Epithelial cell of alveolus of lung (primary cell): ENCODE results near the gene ACSBG1. TPM values are rescaled to one million over a fixed set of nuclear protein-coding genes. Genes with fewer than 3 reads are reported as not detected.

ENCODE experiments used
- total RNA-seq: library from RNA; depleted of rRNA; stranded (reverse); fragments of >200 nt; gene quantifications from 2 replicates; pipeline ENCODE4 v1.2.1, GENCODE V29; 2015

Gene ACSBG1
- total RNA-seq, result not detected in 2 replicates

DNA sequence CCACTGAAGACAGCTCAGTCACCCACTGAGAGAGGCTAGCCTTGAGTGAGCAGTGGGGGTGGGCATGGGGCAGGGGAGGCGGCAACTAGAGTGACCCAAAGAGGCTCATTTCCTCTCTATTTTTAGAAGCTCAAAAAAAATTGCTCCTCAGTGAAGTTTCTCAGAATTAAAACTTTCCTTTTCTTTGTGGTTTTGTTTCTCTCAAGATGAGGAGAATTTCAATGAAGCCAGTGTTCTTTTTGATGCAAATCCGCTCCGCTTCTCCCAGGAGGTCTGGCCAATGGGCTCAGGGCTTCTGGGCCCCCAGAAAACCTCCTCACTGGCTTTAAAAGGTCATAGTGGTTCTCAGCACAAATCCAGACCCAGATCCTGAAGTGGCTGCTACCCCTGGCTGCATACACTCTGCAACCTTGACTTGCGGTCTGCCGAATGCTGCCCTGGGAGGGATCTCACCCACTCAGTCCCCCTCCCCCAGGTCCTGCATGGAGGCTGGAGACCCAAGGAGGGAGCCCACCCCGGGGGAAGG, at the start of gene ACSBG1:
Gene ACSBG1 (minus strand): TSS at position 51 of the 526 bp plus-strand sequence. CDS start 64 bp downstream, outside the sequence.

DNA sequence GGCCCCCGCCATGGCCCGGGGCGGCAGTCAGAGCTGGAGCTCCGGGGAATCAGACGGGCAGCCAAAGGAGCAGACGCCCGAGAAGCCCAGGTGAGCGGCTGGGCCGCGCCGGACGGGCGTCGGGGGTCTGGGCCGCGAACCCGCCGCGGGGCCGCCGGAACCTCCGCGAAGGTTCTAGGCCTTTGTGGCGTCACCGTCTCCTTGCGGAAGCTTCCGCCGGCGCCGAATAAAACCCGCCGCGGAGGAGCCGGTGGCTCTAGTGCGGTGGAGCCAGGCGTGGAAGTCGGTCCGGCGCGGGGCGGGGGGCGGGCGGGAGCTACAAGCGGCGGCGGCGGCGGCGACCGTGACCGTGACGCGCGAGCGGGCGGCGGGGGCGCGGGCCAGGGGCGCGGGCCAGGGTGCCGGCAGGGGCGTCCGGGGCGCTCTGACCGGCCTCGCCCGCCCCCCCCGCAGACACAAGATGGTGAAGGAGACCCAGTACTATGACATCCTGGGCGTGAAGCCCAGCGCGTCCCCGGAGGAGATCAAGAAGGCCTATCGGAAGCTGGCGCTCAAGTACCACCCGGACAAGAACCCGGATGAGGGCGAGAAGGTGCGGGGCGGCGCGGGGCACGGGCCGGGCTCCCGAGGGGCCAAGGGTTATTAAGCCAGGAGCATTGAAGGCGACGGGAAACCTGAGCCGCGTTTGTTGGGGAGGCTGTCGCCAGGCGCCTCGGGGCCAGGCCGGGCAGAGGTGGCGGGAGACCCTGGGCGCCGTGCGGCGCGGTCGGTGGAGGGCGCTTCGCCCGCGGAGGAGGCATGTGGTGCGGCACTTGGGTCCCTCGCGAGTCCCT, 30.2 kb upstream of the ACSBG1 start, which contains the start of gene DNAJA4:
Gene DNAJA4 (plus strand): TSS at position 259 of the 833 bp plus-strand sequence. CDS start 202 bp downstream, at position 461.

GRCh38 chr15:78149068-78149804, 85.1 kb downstream of the ACSBG1 start, which contains the start of gene IDH3A:
IDH3A (plus strand) TSS chr15:78149362; CDS start chr15:78149404, 42 bp downstream.

DNA sequence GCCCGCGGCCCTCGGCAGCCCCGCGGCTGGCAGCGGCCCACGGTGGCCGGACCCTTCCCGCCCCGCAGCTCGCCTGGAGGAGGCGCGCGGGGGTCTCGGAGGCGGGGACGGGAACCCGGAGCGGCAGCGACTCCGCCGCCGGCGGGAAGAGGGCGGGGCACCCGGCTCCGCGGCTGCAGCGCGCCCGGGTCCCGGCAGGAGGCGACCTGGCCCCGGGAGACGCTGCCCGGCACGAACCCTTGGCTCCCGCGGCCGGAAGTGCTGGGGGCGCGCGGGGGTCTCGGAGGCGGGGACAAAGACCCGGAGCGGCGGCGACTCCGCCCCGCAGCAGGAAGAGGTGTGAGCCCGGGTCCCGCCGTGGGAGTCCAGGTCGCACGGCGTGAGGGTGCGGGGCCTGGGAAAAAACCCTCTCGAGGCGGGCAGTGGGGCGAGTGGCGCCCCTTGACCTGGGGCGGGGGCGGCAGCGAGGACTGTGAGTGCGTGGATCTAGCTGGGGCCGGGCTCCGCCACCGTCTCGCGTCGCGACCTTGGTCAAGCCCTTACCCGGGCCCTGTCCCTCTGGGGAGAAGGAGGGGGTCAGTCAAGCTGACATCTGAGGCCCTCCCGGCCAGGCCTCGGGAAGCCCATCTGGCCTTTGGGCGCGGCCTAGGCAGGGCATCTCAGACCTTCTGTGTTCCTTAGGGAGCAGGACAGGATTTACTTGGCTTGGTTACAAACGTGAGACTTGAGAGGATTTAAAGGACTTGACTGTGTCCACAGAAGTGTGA, 102.9 kb downstream of the ACSBG1 start, which contains the start of gene CIB2:
Gene CIB2 (minus strand): TSS at position 151 of the 767 bp plus-strand sequence. CDS start 230 bp downstream, outside the sequence.

Other genes with a start within 250 kb of the ACSBG1 start
- gene TBC1D2B, start 156.9 kb downstream of the ACSBG1 start, total RNA-seq, result 24.2 and 49.1 TPM in 2 replicates
- gene SH2D7, start 142.0 kb downstream of the ACSBG1 start, total RNA-seq, result not detected in 2 replicates
- 3.1 and 8.0 TPM in 2 replicates for gene CIB2, start 103.1 kb downstream of the ACSBG1 start, total RNA-seq
- gene IDH3A, start 85.2 kb downstream of the ACSBG1 start, total RNA-seq, result 43.2 and 52.8 TPM in 2 replicates
- 0.88 and 2.2 TPM in 2 replicates for gene DNAJA4, start 30.0 kb upstream of the ACSBG1 start, total RNA-seq
- 42.1 and 53.5 TPM in 2 replicates for gene SKIC8, start 65.0 kb upstream of the ACSBG1 start, total RNA-seq
- not detected in 2 replicates for gene CRABP1, start 105.8 kb upstream of the ACSBG1 start, total RNA-seq
- 12.7 and 28.2 TPM in 2 replicates for gene IREB2, start 203.7 kb upstream of the ACSBG1 start, total RNA-seq